Activated CD4-positive, alpha-beta T cell treated with anti-CD3 and anti-CD28 coated beads, Interleukin-2, amount 50 U/mL, for 1 hour (primary cell): ENCODE data around the gene SLC11A2.
A peak's percentile ranks its signal among the peaks of the same experiment; 100 is the strongest.
"Not testable (repeated sequence)": the region's sequence is repeated elsewhere in the genome, so short reads cannot be mapped to it uniquely, and the experiment has no call there.

Source experiments
- DNase-seq: peaks from one replicate; pipeline ENCODE4 v3.0.0-alpha.2; 2020

The SLC11A2 gene

DNA sequence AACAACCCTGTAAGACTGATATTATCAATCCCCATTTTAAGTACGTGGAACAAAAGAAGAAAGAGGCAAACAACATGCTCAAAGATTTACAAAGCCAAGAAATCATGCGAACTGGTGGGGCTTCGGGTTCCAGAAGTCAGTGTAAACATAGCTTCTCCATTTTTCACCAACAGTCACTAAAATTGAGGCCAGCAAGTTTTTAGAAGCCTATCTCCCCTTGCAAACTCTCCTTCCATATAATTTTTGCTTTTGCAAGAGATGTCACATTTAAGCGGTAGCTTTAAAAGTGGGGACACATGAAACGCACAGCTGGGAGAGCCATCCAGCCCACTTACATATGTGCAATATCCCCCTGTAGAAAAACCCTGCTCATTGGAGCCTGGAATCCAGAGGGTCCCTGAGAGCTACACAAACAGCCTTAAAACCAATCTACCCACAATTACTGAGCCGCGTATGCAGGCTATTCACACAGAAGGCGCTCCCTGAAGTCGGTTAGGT, 797 bp downstream of the SLC11A2 start:
- DNase-seq: no peak

DNA sequence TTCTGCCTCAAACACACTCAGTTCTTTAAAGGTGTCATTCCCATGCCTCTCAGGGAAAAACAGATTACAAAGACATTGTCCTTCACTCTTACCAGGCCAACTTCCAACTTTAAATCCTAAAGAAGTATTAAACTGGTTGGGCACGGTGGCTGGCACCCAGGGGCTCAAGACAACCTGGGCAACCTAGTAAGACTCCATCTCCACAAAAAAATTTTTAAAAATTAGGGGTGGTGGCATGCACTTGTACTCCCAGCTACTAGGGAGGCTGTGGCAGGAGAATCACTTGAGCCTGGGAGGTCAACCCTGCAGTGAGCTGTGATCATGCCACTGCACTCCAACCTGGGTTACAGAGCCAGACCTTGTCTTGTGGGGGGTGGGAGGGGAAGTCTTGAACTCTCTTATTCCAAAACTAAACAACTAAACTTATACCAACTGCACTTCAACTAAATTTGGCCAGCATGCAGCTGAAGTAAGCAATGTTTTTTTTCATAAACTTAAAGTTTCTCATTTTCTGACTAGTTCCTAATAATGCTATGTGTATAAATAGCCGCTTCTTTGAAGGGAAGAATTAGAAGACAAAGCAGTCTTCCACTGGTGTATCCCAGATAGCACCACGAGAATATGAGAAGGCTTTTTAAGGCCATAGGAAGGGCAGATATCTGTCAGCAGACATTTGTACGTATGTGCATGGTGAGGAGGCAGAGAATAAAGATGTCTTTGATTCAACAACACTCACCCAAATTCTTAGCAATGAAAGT, 2.4 kb downstream of the SLC11A2 start:
- DNase-seq: no peak

DNA sequence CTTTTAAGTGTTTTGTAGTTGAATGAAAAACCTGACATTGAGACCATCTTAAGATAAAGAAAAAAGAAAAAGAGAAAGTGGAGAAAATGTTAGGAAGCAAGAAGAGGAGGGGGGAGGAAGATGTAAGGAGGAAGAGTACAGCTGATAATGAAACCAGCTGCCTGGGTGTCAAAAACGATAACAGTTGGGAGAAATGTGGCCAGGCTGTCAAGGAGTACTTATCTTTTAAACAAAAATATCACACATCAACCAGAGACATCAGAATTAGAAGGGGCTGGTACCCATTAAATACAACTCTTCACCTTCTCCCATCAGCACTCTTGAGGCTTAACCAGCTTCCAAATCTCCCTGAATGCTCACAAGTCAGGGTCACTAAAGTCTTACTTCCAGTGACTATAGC, 4.5 kb downstream of the SLC11A2 start:
- no peak for DNase-seq

DNA sequence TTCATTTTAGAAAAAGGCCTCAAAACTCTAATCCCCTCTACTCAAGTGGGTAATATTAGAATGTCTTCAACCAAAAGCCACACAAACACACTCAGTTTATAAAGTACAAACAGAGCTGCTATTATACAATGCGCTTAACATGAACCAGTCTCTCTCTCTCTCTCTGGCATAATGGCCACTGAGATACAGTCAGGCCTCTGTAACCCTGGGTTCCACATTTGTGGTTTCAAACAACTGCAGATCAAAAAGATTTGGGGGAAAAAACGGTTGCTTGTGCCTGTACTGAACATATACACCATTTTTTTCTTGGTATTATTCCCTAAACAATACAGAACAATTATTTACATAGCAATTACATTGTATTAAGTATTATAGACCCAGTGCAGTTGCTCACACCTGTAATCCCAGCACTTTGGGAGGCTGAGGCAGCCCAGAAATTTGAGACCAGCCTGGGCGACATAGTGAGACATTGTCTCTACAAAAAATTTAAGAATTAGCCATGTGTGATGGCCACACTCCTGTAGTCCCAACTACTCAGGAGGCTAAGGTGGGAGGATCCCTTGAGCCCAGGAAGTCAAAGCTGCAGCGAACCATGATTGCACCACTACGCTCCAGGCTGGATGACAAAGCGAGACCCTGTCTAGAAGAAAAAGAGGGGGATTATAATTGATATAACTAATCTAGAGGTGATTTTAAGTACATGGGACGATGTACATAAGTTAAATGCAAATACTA, 5.6 kb downstream of the SLC11A2 start:
- no peak for DNase-seq

DNA sequence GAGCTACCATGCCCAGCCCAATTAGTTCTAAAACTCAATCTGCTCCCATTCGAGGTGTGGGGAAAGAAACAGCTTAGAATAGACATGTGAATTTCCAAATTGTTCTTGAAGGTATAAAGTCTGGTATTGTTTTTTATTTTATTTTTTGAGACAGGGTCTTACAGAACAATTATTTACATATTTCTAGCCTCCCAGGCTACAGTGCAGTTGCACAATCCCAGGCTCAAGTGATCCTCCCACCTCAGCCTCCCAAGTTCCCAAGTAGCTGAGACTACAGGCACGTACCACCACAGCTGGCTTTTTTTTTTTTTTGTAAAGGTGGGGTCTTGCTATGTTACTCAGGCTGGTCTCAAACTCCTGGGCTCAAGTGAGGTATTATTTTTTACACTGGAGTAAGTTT, 6.3 kb downstream of the SLC11A2 start:
- no peak for DNase-seq

DNA sequence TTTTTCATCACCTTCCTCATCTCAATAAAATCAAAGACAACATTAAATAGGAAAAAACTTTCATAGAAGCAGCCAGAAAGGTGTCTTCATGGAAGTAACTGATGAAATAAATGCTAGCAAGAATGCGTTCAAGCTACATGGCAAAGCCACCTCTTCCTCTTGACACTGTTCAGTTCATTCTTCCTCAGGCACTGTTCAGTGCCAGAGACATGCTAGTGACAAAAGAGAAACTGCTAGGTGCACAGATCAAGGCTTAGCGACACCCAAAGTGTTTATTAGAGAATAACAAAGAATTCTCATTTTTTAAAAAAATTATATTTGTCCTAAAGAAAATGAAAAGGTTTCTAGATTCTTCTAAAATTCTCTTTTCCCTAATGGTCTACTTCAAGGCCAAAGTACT, 7.2 kb downstream of the SLC11A2 start:
- DNase-seq: no peak

DNA sequence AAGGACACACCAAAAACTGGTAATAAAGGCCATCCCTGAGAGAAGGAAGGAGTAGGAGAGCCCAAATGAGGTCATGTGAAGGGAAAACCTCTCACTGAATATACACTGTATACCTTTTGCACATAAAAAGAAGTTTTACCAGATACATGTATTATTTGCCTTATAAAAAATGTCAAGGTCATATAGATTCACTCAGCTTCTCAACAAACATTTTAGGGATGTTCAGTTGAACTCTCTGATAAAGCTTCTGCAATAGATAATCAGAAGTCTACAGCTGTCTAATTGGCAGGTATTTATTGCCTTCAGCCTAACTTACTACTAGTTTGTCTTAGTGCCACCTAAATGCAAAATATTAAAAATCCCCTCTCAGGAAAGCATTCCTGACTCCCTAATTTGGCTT, 8.7 kb downstream of the SLC11A2 start:
- no peak for DNase-seq

DNA sequence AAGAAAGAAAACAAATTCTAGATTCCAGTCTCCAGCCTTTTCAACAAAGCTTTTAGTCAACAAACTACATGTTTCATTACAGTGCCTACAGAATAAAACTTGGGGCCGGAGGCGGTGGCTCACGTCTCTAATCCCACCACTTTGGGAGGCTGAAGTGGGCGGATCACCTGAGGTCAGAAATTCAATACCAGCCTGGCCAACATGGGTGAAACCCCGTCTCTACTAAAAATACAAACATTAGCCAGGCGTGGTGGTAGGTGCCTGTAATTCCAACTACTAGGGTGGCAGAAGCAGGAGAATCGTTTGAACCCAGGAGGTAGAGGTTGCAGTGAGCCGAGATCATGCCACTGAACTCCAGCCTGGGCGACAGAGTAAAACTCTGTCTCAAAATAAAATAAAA, 11.7 kb downstream of the SLC11A2 start:
- DNase-seq: not testable (repeated sequence)

DNA sequence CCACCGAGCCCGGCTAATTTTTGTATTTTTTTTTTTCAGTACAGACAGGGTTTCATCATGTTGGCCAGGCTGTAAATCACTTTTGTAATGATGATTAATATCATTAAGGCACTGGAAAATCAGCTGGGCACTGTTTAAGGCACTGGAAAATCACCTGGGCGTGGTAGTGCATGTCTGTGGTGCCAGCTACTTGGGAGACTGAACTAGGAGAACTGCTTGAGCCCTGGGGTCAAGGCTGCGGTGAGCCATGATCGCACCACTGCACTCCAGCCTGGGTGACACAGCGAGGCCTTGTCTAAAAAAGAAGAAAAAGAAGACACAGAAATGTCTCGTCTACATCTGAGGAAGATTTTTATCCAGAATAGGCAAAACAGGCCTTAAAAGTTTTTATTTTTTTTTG, 12.7 kb downstream of the SLC11A2 start:
- DNase-seq: no peak

DNA sequence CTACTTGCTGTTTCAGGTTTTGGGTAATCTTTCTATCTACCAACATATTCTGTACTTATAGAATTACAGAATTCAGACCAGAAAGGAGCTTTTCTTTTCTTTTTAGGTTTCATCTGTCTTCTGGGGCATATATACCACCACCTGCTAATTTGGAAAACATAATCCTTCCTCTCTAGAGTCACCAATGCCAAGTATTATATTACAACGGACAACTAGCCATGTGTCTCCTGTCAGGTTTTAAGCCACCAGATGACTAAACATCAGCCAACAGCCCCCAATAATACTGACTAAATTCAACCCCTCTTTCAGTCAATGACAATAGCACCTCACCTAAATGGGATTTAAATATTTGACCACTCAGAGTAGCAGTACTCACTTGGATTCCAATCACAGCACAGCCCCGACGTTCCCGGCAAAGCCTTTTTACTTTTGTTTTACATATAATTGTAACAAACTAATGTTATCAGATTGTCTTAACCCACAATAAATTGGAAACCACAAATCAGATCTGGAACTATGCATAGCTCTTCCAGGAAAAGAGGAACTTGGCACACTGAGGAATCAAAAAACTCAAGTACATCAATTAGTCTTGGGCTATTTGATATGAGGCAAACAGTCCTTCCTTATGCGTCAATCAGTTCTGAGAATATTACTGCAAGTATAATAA, 13.5 kb downstream of the SLC11A2 start:
- no peak for DNase-seq

DNA sequence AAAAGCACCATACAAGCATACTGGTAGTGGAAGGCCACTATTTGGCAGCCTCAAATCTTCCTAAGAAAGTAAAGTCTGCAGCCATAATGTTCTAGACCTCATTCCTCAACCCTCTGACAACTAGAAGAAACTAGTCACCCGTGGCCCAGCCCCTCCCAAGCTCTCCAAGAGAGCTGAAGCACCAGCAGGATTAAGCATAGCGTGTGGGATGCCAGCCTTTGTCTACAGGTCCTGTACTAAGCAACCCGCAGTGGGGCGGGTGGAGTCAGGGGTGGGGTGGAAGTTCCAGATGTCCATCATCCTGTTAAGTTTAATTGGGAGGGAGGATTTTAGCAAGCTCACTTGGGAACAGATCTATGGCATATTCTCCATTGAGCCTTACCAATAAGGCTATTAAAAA, 14.2 kb downstream of the SLC11A2 start:
- no peak for DNase-seq

DNA sequence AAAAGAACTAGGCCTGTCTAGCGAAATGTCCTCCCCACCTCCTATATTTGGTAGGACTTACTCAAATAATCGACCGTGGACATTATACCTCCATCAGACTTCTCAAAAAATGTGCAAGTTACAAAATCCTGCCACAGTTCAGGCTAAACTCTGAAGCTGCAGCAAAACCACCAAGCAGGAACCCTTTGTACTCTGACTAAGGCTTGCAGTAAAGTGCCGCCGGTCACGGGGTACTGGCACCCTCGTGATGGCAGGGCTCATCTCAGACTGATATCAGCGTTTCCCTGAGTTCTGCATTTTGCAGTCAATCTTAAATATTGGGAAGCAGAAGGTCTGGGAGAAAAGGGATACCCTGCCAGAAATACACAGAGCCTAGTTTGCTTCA, 17.1 kb downstream of the SLC11A2 start:
- peak; percentile 58 for DNase-seq

DNA sequence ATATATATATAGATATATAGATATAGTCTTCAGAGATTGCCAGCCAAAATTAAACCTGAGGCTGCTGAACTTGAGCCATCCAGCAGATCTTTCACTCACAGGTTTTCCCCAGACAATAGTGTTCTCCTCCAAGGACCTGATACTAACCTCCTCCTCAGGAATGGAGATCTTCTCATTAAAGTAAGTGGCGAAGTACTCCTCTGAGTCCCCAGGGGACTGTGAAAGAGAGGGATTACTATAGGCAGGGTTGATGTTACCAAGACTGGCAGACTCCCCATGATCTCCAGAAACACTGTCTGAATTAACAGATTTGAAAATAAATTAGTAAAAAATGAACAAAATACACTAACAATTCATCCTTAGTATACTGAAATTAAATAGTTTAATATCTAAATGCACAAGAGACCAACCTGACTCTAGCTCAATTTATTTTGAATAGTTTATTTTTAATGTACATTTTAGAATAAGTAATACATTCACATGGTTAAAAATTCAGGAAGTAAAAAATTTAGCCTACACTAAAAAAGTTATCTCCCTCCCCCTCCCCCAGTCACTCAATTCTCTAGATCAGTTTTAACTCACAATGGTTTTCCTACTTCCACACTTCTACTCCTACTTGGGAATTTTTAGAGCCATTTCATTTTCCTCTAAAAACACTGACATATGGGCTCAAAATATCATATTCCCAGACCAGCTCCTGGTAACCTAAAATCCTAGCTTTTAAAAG, 17.7 kb downstream of the SLC11A2 start:
- DNase-seq: no peak

DNA sequence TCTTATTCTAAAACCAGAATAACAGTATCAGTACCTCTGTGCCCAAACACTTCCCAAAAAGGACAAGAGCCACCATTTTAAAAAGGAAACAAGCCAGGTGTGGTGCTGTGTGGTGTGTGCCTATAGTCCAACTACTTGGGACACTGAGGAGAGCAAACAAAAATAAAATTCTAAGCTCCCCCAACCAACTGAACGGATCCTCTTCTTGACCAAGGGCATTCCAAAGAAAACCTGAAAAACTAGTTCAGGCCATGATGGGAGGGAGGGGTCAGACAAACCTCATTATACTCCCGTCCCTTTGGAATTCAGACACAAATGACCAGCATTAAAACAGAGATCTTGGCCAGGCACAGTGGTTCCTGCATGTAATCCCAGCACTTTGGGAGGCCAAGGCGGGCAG, 20.5 kb downstream of the SLC11A2 start:
- DNase-seq: no peak

DNA sequence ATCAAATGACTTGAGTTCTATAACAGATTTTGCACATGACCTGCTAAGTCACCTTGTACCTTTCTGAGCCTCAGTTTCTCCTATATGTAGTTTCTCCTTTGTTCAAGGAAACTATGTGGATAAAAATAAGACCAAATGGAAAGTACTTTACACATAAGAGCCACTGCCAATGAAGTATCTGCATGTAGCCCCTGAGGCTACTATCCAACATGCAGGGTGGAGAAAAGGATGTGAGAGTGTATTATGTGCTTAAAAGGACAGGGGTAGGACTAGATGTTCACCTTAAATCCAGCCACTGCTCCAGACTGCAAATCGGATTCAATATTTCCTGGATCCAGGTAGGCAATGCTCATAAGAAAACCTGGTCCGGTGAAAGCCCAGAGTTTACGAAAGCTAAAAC, 21.2 kb downstream of the SLC11A2 start:
- no peak for DNase-seq

DNA sequence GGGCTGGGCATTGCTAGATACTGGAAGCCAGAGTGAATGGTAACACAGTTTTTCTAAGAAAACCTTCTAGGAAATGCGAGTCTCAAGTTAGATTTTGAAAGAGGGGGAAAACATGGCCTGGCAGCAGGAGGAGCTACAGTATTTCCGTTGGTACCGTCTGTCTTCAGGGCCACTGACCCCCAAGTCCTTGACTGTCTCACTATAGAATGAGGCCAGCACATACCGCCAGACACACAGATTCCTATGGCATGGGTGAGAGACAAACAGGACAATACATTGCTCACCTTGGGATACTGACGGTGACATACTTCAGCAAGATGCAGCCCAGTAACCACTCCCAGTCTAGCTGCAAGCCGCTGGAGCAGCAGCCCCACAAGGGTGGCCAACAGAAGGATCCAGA, 21.7 kb downstream of the SLC11A2 start:
- DNase-seq: no peak

DNA sequence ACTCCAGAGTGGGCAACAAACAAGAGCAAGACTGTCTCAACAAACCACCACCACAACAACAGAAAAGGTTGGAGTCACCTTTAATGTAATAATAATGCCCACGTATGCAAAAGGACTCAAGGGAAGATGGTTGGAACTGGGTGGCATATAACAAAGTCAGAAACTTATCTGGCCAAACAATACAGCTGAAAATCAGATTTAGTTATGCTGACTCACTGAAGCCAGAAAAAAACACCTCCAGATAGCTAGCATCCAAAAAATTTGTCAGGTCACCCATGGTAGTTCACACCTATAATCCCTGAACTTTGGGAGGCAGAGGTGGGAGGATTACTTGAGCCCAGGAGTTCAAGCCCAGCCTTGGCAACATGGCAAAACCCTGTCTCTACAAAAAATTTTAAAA, 24.4 kb downstream of the SLC11A2 start:
- DNase-seq: no peak

DNA sequence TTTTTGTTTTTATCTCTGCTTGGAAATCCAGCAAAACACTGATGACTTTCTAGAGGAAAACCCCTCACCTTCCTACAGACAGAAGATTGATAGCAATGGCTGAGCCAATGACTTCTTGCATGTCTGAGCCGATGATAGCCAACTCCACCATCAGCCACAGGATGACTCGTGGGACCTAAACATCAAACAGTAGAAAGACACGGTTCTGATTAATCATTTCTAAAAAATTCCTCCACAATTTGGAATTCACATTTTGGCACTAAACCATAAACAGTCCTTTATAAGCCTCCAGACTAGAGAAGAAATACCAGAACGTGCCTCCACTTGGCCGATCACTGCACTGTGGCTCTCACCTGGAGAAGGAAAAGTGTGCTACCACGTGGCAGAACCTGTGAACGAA, 25.9 kb downstream of the SLC11A2 start:
- no peak for DNase-seq

DNA sequence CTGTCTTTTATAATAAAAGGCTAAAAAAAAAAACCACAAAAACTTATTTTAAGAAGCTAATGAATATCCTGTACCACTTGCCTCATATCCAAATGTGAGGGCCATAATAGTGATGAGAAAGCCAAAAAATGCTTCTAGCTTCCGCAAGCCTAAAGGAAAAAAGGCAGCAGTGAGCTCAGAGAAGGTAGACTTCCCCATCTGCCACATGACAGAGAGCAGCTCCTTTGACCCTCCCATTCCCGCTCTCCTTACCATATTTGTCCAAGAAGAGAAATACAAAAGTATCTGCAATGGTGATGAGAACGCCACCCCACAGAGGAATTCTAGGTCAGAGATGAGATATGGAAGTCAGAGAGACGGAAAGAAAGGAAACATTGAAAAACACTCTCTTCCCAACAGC, 27.1 kb downstream of the SLC11A2 start:
- no peak for DNase-seq

DNA sequence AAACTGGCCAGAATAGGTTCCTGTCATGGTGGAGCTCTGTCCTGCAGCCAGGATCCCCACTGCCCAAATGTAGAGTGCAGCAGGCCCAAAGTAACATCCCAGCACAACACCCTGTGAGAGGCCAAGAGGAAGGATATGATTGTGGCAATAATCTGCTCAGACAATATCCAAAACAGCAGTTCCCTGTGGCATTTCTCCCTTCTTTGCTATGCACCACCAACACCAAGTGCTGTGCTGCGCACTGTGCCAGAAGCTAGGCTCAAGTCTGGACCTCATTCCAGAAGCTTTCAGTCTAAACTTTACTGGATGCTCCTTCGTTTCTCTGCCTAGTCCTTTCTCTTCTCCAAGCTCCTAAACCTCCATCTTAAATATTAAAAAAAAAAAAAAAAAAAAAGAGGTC, 33.4 kb downstream of the SLC11A2 start:
- no peak for DNase-seq

DNA sequence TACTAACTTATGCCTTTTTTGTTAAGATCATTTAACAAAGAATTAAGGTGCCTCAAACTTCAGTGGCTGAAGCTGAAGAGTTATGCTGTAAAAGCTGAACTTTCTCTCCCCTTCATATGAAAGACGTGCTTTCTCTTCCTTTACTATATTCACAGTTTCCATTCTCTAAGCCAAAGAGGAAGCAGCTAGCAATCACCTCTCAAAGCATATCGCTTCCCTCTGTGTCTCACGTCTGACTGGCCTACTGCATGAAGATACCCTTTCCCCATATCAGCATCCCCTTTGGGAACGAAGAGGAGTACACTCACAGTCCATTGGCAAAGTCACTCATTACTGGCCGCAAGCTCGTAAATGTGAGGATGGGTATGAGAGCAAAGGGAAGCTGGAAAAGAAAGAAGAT, 34.9 kb downstream of the SLC11A2 start:
- no peak for DNase-seq

DNA sequence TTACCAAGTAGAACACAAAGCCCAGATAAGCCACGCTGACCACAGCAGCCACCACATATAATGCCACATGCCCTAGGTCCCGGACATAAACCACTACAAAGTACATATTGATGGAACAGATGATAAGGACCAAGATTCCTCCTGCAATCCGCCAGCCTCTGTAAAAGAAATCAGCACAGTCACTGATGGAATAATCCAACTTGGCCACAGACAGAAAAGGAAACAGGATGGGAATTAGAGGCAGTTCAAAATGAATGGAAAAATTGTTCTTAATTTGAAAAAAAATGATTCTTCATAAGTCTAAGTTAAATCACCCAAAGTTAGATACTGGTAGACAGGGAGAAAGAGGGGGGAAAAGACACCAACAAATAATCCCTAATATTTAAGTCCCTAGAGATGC, 35.4 kb downstream of the SLC11A2 start:
- no peak for DNase-seq

DNA sequence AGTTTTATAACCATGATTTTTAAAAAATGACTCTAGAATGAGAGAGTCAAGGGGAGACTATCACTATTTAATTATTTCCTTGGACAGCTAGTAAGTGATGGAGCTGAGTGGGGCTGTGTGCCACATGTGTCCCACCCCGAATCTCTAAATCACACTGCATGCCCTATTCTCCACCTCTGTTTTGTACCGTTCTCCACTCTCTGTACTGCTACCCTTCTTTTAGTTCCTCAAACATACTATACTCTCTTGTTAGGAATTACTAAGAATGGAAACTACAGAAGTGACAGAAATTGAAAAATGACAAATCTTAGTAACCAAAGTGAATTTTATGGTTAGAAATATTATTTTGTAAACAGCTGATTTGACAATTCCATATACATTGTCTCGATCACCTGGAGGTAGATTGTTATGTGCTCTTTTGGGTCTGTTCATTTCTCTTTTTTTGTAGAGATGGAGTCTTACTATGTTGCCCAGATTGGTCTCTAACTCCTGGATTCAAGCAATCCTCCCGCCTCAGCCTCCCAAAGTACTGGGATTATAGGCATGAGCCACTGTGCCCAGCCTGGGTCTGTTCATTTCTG, 35.9 kb downstream of the SLC11A2 start:
- no peak for DNase-seq
